DMS79 (cell line): ENCODE measurements around the gene ZBED4.

Experiments
- DNase-seq: peaks from one replicate; lab custom pipeline; 2025; lab: John Stamatoyannopoulos, UW

Gene ZBED4

GRCh38 chr22:49936018-49936972 is 82.7 kb downstream of the ZBED4 start:
- DNase-seq: no peak

- DNase-seq: no peak
Observed at GRCh38 chr22:49936973-49937757, 83.5 kb downstream of the ZBED4 start.

DNA sequence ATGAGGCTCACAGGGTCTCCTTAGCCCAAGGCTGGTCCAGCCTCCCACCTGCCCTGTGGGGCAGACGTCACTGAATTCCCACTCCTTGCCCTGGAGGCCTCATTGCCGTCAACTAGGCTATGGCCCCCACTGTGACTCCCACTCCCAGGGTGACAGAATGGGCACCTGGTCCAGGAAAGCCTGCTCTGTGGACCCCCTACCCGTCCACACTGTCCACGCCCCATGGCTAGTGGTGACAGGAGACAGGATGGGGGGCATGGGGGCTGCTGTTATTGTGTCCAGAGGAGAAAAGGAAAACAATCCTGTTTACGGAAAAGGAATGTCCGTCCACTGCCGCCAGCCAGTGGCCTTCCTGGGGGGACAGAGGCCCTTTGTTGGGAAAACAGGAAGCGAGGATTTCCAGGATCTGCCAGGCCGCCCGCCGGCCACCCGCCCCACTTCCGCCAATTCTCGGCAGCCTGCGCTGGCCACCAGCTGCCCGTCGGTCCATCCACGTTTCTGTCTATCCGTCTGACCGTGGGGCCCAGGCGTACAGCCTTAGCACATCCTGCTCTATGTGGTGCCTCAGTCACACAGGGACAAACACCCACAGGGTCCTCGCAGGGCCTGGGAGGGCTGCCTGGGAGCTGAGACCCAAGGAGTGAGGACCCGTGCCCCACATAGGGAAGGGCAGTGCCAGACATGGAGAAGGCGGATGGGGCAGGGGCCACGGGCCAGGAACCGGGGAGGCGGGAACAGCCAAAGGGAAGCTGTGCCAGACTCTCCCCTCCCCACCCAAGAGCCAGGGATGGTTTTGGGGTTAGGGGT is 84.3 kb downstream of the ZBED4 start:
- DNase-seq: no peak

- DNase-seq: no peak
Observed at GRCh38 chr22:49938565-49939136, 85.0 kb downstream of the ZBED4 start.
